IMR-90 (cell line): ENCODE results near the gene GNAI2. TPM values are rescaled to one million over a fixed set of nuclear protein-coding genes. Genes with fewer than 3 reads are reported as not detected.

Experiments used
- ATAC-seq: fragments of 200-7000 bp; cut with Tn5 transposase; 2 replicates; pipeline ENCODE4 v1.9.1; 2020; ENCODE audit warnings: low read depth, mild to moderate bottlenecking, moderate library complexity
- BruUV-seq: library from RNA; stranded (reverse); fragments of 400-500 nt; replicated peaks from 2 replicates; lab custom pipeline; 2021; lab: Mats Ljungman, UMichigan
- CTCF ChIA-PET: fragments of 300-600 bp; formaldehyde crosslinking; extraction: SDS; loops from one replicate; lab custom pipeline; 2021; ENCODE audit warnings: antibody characterized with exemption; lab: Yijun Ruan, JAX
- POLR2A ChIA-PET: fragments of 300-600 bp; sonication (Branson Sonifier 250); formaldehyde crosslinking; loops from one replicate; lab custom pipeline; 2022; ENCODE audit warnings: antibody characterized with exemption; ENCODE audit not compliant: unreplicated experiment; lab: Charles Lee
- DNase-seq: peaks from one replicate; pipeline ENCODE4 v3.0.0; 2013
- H2AFZ ChIP-seq: replicated peaks from 2 replicates; pipeline ENCODE3; 2013; ENCODE audit warnings: low read length, mild to moderate bottlenecking; ENCODE audit not compliant: poor library complexity
- H2AK5ac ChIP-seq: 2 replicates; pipeline ENCODE4 v1.6.1; 2013; ENCODE audit warnings: low read depth, low read length, inconsistent platforms
- H2AK9ac ChIP-seq: replicated peaks from 2 replicates; pipeline ENCODE3; 2013; ENCODE audit warnings: mild to moderate bottlenecking, low read depth, low read length, moderate library complexity; ENCODE audit not compliant: poor library complexity
- H2BK120ac ChIP-seq: 2 replicates; pipeline ENCODE4 v1.6.1; 2013; ENCODE audit warnings: low read depth, low read length, inconsistent platforms
- H2BK15ac ChIP-seq: 3 replicates; pipeline ENCODE4 v1.6.1; 2013; ENCODE audit warnings: low read depth, low read length, inconsistent platforms
- H2BK20ac ChIP-seq: 2 replicates; pipeline ENCODE4 v1.6.1; 2013; ENCODE audit warnings: low read depth, mild to moderate bottlenecking, inconsistent platforms, low read length, moderate library complexity
- H2BK5ac ChIP-seq: 2 replicates; pipeline ENCODE4 v1.6.1; 2013; ENCODE audit warnings: mild to moderate bottlenecking, low read depth, low read length, inconsistent platforms; ENCODE audit not compliant: poor library complexity, severe bottlenecking
- H3K14ac ChIP-seq: replicated peaks from 2 replicates; pipeline ENCODE4 v1.6.1; 2013; ENCODE audit warnings: low read depth, low read length, inconsistent platforms
- H3K18ac ChIP-seq: 2 replicates; pipeline ENCODE4 v1.6.1; 2013; ENCODE audit warnings: low read depth, low read length, control low read depth
- H3K23ac ChIP-seq: 2 replicates; pipeline ENCODE4 v1.6.1; 2013; ENCODE audit warnings: low read depth, low read length, inconsistent platforms
- H3K27ac ChIP-seq: 2 replicates; pipeline ENCODE4 v1.5.1; 2013; ENCODE audit warnings: mild to moderate bottlenecking, control low read depth, low read length; ENCODE audit not compliant: insufficient read depth
- H3K27me3 ChIP-seq: 2 replicates; pipeline ENCODE4 v1.6.1; 2013; ENCODE audit warnings: low read length; ENCODE audit not compliant: control insufficient read depth, insufficient read depth
- H3K36me3 ChIP-seq: 2 replicates; pipeline ENCODE4 v1.6.1; 2013; ENCODE audit warnings: low read length, mixed read lengths; ENCODE audit not compliant: control insufficient read depth, insufficient read depth
- H3K4ac ChIP-seq: 2 replicates; pipeline ENCODE4 v1.6.1; 2013; ENCODE audit warnings: low read depth, low read length, inconsistent platforms
- H3K4me1 ChIP-seq: 2 replicates; pipeline ENCODE4 v1.6.1; 2013; ENCODE audit warnings: low read length, mixed read lengths; ENCODE audit not compliant: control insufficient read depth, insufficient read depth
- H3K4me2 ChIP-seq: 2 replicates; pipeline ENCODE4 v1.6.1; 2013; ENCODE audit warnings: low read depth, mild to moderate bottlenecking, control low read depth, low read length, moderate library complexity
- H3K4me3 ChIP-seq: 2 replicates; pipeline ENCODE4 v1.5.1; 2013; ENCODE audit warnings: low read depth, mild to moderate bottlenecking, control low read depth, low read length, moderate library complexity; ENCODE audit not compliant: insufficient read depth
- H3K56ac ChIP-seq: 2 replicates; pipeline ENCODE4 v1.6.1; 2013; ENCODE audit warnings: low read length, inconsistent platforms; ENCODE audit not compliant: insufficient read depth; ENCODE audit errors: extremely low read depth
- H3K79me1 ChIP-seq, 2 experiments: 2 replicates each; pipeline ENCODE4 v1.6.1; 2013; ENCODE audit warnings: low read length in 2 of 2, inconsistent platforms in 1 of 2, low read depth in 1 of 2
- H3K9ac ChIP-seq: 2 replicates; pipeline ENCODE4 v1.6.1; 2013; ENCODE audit warnings: low read depth, low read length, control low read depth
- H3K9me1 ChIP-seq: 2 replicates; pipeline ENCODE4 v1.6.1; 2013; ENCODE audit warnings: low read length, inconsistent platforms; ENCODE audit not compliant: insufficient read depth
- H3K9me3 ChIP-seq: 2 replicates; pipeline ENCODE4 v1.6.1; 2013; ENCODE audit warnings: low read length; ENCODE audit not compliant: control insufficient read depth, insufficient read depth
- H4K20me1 ChIP-seq: 2 replicates; pipeline ENCODE4 v1.6.1; 2013; ENCODE audit warnings: low read length, inconsistent platforms; ENCODE audit not compliant: insufficient read depth
- H4K5ac ChIP-seq: 2 replicates; pipeline ENCODE4 v1.6.1; 2013; ENCODE audit warnings: mild to moderate bottlenecking, low read depth, low read length, control low read depth
- H4K8ac ChIP-seq, 2 experiments: 2 replicates each; pipeline ENCODE4 v1.6.1; 2013; ENCODE audit warnings: low read depth in 2 of 2, low read length in 2 of 2, control low read depth in 1 of 2, inconsistent platforms in 1 of 2
- H4K91ac ChIP-seq: 2 replicates; pipeline ENCODE4 v1.6.1; 2013; ENCODE audit warnings: low read depth, low read length, inconsistent platforms; ENCODE audit not compliant: insufficient read depth
- CEBPB ChIP-seq: IDR thresholded peaks from 2 replicates; pipeline ENCODE4 v1.6.1; 2012; ENCODE audit warnings: low read depth, low read length, improper control_type of control experiment
- CTCF ChIP-seq: conservative IDR thresholded peaks from 2 replicates; pipeline ENCODE4 v1.5.1; 2012; ENCODE audit warnings: mild to moderate bottlenecking, low read depth, low read length, improper control_type of control experiment
- FOS ChIP-seq: fragments of 150-350 bp; IDR thresholded peaks from 2 replicates; pipeline ENCODE4 v1.6.1; 2016; ENCODE audit warnings: low read depth, low read length
- MXI1 ChIP-seq: IDR thresholded peaks from 2 replicates; pipeline ENCODE4 v1.6.1; 2012; ENCODE audit warnings: low read depth, mild to moderate bottlenecking, low read length, moderate library complexity, borderline replicate concordance
- NFE2L2 ChIP-seq: fragments of 150-350 bp; IDR thresholded peaks from 2 replicates; pipeline ENCODE4 v1.6.1; 2016; ENCODE audit warnings: low read depth, mild to moderate bottlenecking, low read length
- POLR2A ChIP-seq: IDR thresholded peaks from 2 replicates; pipeline ENCODE4 v1.6.1; 2012; ENCODE audit warnings: mild to moderate bottlenecking, low read depth, low read length
- RAD21 ChIP-seq: IDR thresholded peaks from 2 replicates; pipeline ENCODE4 v1.6.1; 2012; ENCODE audit warnings: low read length, improper control_type of control experiment
- RFX5 ChIP-seq: IDR thresholded peaks from 2 replicates; pipeline ENCODE4 v1.8.0; 2012; ENCODE audit warnings: low read depth, mild to moderate bottlenecking, low read length, moderate library complexity
- SMC3 ChIP-seq: fragments of 150-350 bp; IDR thresholded peaks from 2 replicates; pipeline ENCODE4 v1.6.1; 2016; ENCODE audit warnings: low read depth, mild to moderate bottlenecking, antibody characterized with exemption, low read length, moderate library complexity
- USF2 ChIP-seq: fragments of 150-350 bp; IDR thresholded peaks from 2 replicates; pipeline ENCODE4 v1.6.1; 2017; ENCODE audit warnings: mild to moderate bottlenecking, antibody characterized with exemption, low read length, low read depth
- WGBS, 2 experiments: methylation state at CpG; one replicate each; pipeline versions ENCODE4 v1.1.5 to v1.1.7; 2013; ENCODE audit warnings: missing lambda C conversion rate in 2 of 2; ENCODE audit not compliant: insufficient read length in 1 of 2; ENCODE audit errors: extremely low coverage in 2 of 2; 5-methylcytosine and 5-hydroxymethylcytosine counted together
- dilution Hi-C: fragments of 300-500 bp; cut with HindIII; formaldehyde crosslinking; loops from one replicate; pipeline ENCODE4 v1.14.3; 2018; ENCODE audit warnings: low sequenced_read_pairs; ENCODE audit not compliant: unreplicated experiment
- in situ Hi-C: fragments of 300-500 bp; cut with MboI; formaldehyde crosslinking; loops from 3 replicates; pipeline ENCODE4 v1.14.3; 2019; ENCODE audit warnings: low sequenced_read_pairs, inconsistent platforms, mixed read lengths
- intact Hi-C: fragments of 100-400 bp; cut with micrococcal nuclease; formaldehyde crosslinking; loops from 2 replicates; pipeline ENCODE4 v1.10.0; 2022
- polyA plus RNA-seq, 3 experiments: library from polyadenylated mRNA; depleted of rRNA; stranded (reverse); fragments of >200 nt; gene quantifications; 2 replicates each; pipeline ENCODE4 v1.2.3, GENCODE V29; 2012; ENCODE audit warnings: low replicate concordance in 1 of 3
- total RNA-seq: library from RNA; depleted of rRNA; stranded (reverse); fragments of >200 nt; gene quantifications from 2 replicates; pipeline ENCODE4 v1.2.3, GENCODE V29; 2012
- TF ChIP-seq, protein P1 (sequence below): fragments of 150-350 bp; IDR thresholded peaks from 2 replicates; pipeline ENCODE4 v1.6.1; 2016; ENCODE audit warnings: low read depth, mild to moderate bottlenecking, low read length, moderate library complexity, borderline replicate concordance

The GNAI2 gene
- total and polyA plus RNA-seq, 2 of the 4 experiments (the other 2 are of a cell fraction), result 867 to 1,079 TPM

DNA sequence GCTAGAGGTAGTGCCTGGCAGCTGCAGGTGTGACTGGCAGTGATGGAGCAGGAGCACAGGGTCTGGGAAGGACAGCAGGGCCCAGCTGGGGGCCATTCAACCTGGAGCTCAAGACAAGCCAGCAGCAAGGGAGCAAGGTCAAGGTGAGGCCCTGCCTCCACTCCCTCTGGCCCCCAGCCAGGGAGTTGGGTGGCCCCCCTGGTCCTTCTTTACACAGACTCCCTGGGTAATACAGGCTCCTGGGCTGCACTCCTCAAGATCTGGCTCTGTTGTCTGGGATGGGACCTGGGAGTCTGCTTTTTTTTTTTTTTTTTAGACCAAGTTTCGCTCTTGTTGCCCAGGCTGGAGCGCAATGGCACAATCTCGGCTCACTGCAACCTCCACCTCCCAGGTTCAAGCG, 14.5 kb downstream of the GNAI2 start:
- Histone ChIP-seq H3K27ac (no peak overlapping the region), H3K9me3 (no peaks in the 10 kb centered on the region), H2AFZ (no peak overlapping the region), H3K56ac (no peak overlapping the region), H2BK5ac (no peak overlapping the region), H2BK15ac (no peak overlapping the region), H3K18ac (no peak overlapping the region), H2BK120ac (no peak overlapping the region), H4K91ac (no peak overlapping the region), H2BK20ac (no peak overlapping the region), H3K36me3 (peaks cover 41% of the 10 kb centered on the region), H3K4ac (no peak overlapping the region), H3K23ac (no peak overlapping the region), H3K14ac (no peak overlapping the region), H4K5ac (no peak overlapping the region), H3K9ac (no peak overlapping the region), H3K4me2 (no peak overlapping the region), H4K20me1 (peaks cover 92% of the 10 kb centered on the region), H2AK9ac (no peak overlapping the region), H3K27me3 (no peaks in the 10 kb centered on the region), H2AK5ac (peak overlapping the region; percentile 69; the same call in 1 of the 2 replicates), H3K79me1 (peaks cover 18 to 91% of the 10 kb centered on the region in 2 experiments), H3K9me1 (peaks cover 24% of the 10 kb centered on the region), H3K4me3 (no peak overlapping the region), H4K8ac (no peak overlapping the region), H3K4me1 (peaks cover 51% of the 10 kb centered on the region)
- intact Hi-C loops, result no loop called here
- in situ Hi-C loops, result no loop called here
- CTCF ChIA-PET, result no interaction called here
- POLR2A ChIA-PET, result no interaction called here
- WGBS, 2 experiments, result no CpG with 5 or more reads among the region's 4 CpGs
- no TSS peak for BruUV-seq
- no peak for TF ChIP-seq POLR2A
- no peak for TF ChIP-seq SMC3
- TF ChIP-seq MXI1, result no peak
- TF ChIP-seq USF2, result no peak
- TF ChIP-seq CTCF, result no peak
- TF ChIP-seq FOS, result no peak
- TF ChIP-seq CEBPB, result no peak
- no peak for TF ChIP-seq RAD21
- no peak for TF ChIP-seq RFX5
- TF ChIP-seq, protein P1, sequence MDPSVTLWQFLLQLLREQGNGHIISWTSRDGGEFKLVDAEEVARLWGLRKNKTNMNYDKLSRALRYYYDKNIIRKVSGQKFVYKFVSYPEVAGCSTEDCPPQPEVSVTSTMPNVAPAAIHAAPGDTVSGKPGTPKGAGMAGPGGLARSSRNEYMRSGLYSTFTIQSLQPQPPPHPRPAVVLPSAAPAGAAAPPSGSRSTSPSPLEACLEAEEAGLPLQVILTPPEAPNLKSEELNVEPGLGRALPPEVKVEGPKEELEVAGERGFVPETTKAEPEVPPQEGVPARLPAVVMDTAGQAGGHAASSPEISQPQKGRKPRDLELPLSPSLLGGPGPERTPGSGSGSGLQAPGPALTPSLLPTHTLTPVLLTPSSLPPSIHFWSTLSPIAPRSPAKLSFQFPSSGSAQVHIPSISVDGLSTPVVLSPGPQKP, result no peak
- no peak for TF ChIP-seq NFE2L2
- dilution Hi-C loops, result no loop called here
- ATAC-seq (no peak), DNase-seq (no peak)
